ACC112 (cell line): ENCODE results near the gene ATP13A3.
A peak's percentile ranks its signal among the peaks of the same experiment; 100 is the strongest.

Experiments
- H2AFZ ChIP-seq: fragments of 200-600 bp; sonication (generic); one replicate; pipeline ENCODE4 v1.6.0; 2017; ENCODE audit warnings: antibody characterized with exemption, low read length; ENCODE audit not compliant: unreplicated experiment
- H3K27ac ChIP-seq: fragments of 200-600 bp; sonication (generic); 2 replicates; pipeline ENCODE4 v1.5.1; 2014; ENCODE audit warnings: low read depth, mild to moderate bottlenecking, antibody characterized with exemption, low read length, moderate library complexity
- H3K27me3 ChIP-seq: fragments of 200-600 bp; sonication (generic); 2 replicates; pipeline ENCODE4 v1.6.1; 2014; ENCODE audit warnings: mild to moderate bottlenecking, antibody characterized with exemption, low read length, moderate library complexity, mixed read lengths; ENCODE audit not compliant: insufficient read depth
- H3K36me3 ChIP-seq: fragments of 200-600 bp; sonication (generic); 2 replicates; pipeline ENCODE4 v1.6.1; 2016; ENCODE audit warnings: mild to moderate bottlenecking, antibody characterized with exemption, low read length, moderate library complexity, mixed read lengths; ENCODE audit not compliant: insufficient read depth
- H3K4me1 ChIP-seq: fragments of 200-600 bp; sonication (generic); one replicate; pipeline ENCODE4 v1.6.1; 2016; ENCODE audit warnings: low read length, mixed read lengths; ENCODE audit not compliant: insufficient read depth, unreplicated experiment, control insufficient read depth
- H3K4me3 ChIP-seq: fragments of 200-600 bp; sonication (generic); 2 replicates; pipeline ENCODE4 v1.5.1; 2014; ENCODE audit warnings: mild to moderate bottlenecking, low read depth, low read length
- H3K79me2 ChIP-seq: fragments of 200-600 bp; sonication (generic); one replicate; pipeline ENCODE4 v1.6.0; 2016; ENCODE audit warnings: low read length; ENCODE audit not compliant: control insufficient read depth, unreplicated experiment, insufficient read depth

ATP13A3 gene

GRCh38 chr3:194418671-194419070 is 68.1 kb downstream of the ATP13A3 start:
- peaks cover 34% of the 10 kb centered on the region for H3K36me3 ChIP-seq
- H3K79me2 ChIP-seq, result peaks cover 12% of the 10 kb centered on the region
- no peak overlapping the region for H3K4me3 ChIP-seq
- no peak overlapping the region for H2AFZ ChIP-seq
- H3K4me1 ChIP-seq, result peaks cover 20% of the 10 kb centered on the region
- no peak overlapping the region for H3K27ac ChIP-seq
- no peaks in the 10 kb centered on the region for H3K27me3 ChIP-seq

- Histone ChIP-seq H3K4me1 (peaks cover 7% of the 10 kb centered on the region), H3K27ac (peak overlapping the region; percentile 48), H3K27me3 (no peaks in the 10 kb centered on the region), H3K4me3 (no peak overlapping the region), H2AFZ (no peak overlapping the region), H3K79me2 (no peaks in the 10 kb centered on the region), H3K36me3 (peaks cover 37% of the 10 kb centered on the region)
Observed at GRCh38 chr3:194407423-194407822, 79.4 kb downstream of the ATP13A3 start.

GRCh38 chr3:194405766-194406165 is 81.0 kb downstream of the ATP13A3 start:
- no peak overlapping the region for H3K4me3 ChIP-seq
- H3K27me3 ChIP-seq, result no peaks in the 10 kb centered on the region
- no peak overlapping the region for H2AFZ ChIP-seq
- H3K36me3 ChIP-seq, result peaks cover 28% of the 10 kb centered on the region
- H3K4me1 ChIP-seq, result peaks cover 7% of the 10 kb centered on the region
- H3K79me2 ChIP-seq, result no peaks in the 10 kb centered on the region
- H3K27ac ChIP-seq, result no peak overlapping the region

GRCh38 chr3:194404365-194405140 is 82.2 kb downstream of the ATP13A3 start:
- H2AFZ ChIP-seq, result no peak overlapping the region
- no peaks in the 10 kb centered on the region for H3K79me2 ChIP-seq
- peaks cover 28% of the 10 kb centered on the region for H3K36me3 ChIP-seq
- H3K27ac ChIP-seq, result no peak overlapping the region
- H3K4me3 ChIP-seq, result no peak overlapping the region
- peaks cover 7% of the 10 kb centered on the region for H3K4me1 ChIP-seq
- H3K27me3 ChIP-seq, result no peaks in the 10 kb centered on the region

- H2AFZ ChIP-seq, result no peak overlapping the region
- H3K27ac ChIP-seq, result no peak overlapping the region
- H3K27me3 ChIP-seq, result peaks cover 19% of the 10 kb centered on the region
- no peaks in the 10 kb centered on the region for H3K79me2 ChIP-seq
- no peaks in the 10 kb centered on the region for H3K4me1 ChIP-seq
- H3K4me3 ChIP-seq, result no peak overlapping the region
- peaks cover 21% of the 10 kb centered on the region for H3K36me3 ChIP-seq
Observed at GRCh38 chr3:194401868-194402329, 84.9 kb downstream of the ATP13A3 start.

GRCh38 chr3:194401346-194401745 is 85.5 kb downstream of the ATP13A3 start:
- Histone ChIP-seq H3K27me3 (peaks cover 24% of the 10 kb centered on the region), H3K36me3 (peaks cover 21% of the 10 kb centered on the region), H3K27ac (no peak overlapping the region), H2AFZ (no peak overlapping the region), H3K4me1 (no peaks in the 10 kb centered on the region), H3K4me3 (no peak overlapping the region), H3K79me2 (no peaks in the 10 kb centered on the region)

- Histone ChIP-seq H3K4me1 (no peaks in the 10 kb centered on the region), H3K36me3 (peaks cover 12% of the 10 kb centered on the region), H2AFZ (no peak overlapping the region), H3K27me3 (peaks cover 24% of the 10 kb centered on the region), H3K27ac (no peak overlapping the region), H3K4me3 (no peak overlapping the region), H3K79me2 (no peaks in the 10 kb centered on the region)
Observed at GRCh38 chr3:194399874-194400411, 86.9 kb downstream of the ATP13A3 start.

- Histone ChIP-seq H3K4me3 (no peak within 1 kb of the TSS), H2AFZ (no peak within 1 kb of the TSS), H3K27ac (no peak within 1 kb of the TSS), H3K36me3 (peaks cover 10% of the 10 kb centered on the region), H3K79me2 (no peaks in the 10 kb centered on the region), H3K4me1 (no peaks in the 10 kb centered on the region), H3K27me3 (peaks cover 24% of the 10 kb centered on the region)
Observed at GRCh38 chr3:194399166-194399565, 87.6 kb downstream of the ATP13A3 start, which contains the start of gene GP5. GP5 (minus strand) TSS chr3:194399266; CDS start chr3:194398282, 984 bp downstream.

GRCh38 chr3:194397757-194398312 is 89.0 kb downstream of the ATP13A3 start:
- Histone ChIP-seq H3K4me1 (no peaks in the 10 kb centered on the region), H3K79me2 (no peaks in the 10 kb centered on the region), H3K27me3 (peaks cover 24% of the 10 kb centered on the region), H3K4me3 (no peak overlapping the region), H3K27ac (no peak overlapping the region), H3K36me3 (no peaks in the 10 kb centered on the region), H2AFZ (no peak overlapping the region)

- Histone ChIP-seq H3K36me3 (no peaks in the 10 kb centered on the region), H2AFZ (no peak overlapping the region), H3K4me1 (no peaks in the 10 kb centered on the region), H3K4me3 (no peak overlapping the region), H3K27me3 (peaks cover 27% of the 10 kb centered on the region), H3K27ac (no peak overlapping the region), H3K79me2 (no peaks in the 10 kb centered on the region)
Observed at GRCh38 chr3:194396859-194397756, 89.7 kb downstream of the ATP13A3 start.
